NK-92 treated with Interleukin-12 subunit alpha and Interleukin-12 subunit beta, amount 100 ng/mL, for 24 hours (cell line): Measurements from ENCODE around the gene TTYH1.

ENCODE experiments used
- DNase-seq: peaks from one replicate; lab custom pipeline; 2025; lab: John Stamatoyannopoulos, UW

The TTYH1 gene

DNA sequence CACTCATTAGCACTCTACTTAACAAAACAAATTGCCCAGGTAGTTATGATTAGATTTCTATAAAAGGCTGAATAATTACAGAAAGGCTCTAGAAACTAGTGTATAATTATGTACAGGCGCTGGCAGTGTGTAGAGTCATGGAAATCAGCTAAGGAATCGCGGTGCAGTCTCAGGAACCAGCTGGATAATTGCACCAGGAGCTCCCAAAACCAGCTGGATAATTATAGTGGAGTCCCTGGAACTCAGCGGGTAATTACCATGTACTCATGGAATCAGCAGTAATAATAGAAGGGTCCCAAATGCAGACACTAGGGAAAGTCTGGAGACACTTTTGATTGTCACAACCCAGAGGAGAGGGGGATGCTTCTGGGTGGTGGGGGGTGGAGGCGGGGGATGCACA is 23.2 kb upstream of the TTYH1 start:
- no peak for DNase-seq

DNA sequence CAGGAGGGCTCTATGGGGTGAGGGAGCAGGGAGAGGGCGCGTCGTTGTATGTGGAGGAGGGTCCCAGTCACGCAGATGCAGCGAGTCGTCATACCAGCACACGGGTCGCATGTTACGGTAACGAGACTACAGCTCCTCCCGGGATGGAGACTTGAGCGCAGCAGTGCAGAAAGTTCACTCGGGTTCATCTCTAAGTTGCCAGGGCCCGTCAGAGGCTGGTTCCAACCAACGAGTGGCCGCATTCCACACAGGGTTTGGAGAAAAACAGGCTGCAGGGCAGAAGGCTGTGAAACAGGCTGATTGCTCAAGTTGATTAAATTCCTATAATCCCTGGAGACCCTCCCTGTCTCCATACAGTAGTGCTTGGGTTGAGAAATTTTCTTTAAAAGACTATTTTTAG is 21.9 kb upstream of the TTYH1 start:
- DNase-seq = no peak

- DNase-seq = no peak
Measured at GRCh38 chr19:54395685-54396084, 19.6 kb upstream of the TTYH1 start.

GRCh38 chr19:54399189-54399588 is 16.1 kb upstream of the TTYH1 start:
- no peak for DNase-seq

- no peak for DNase-seq
Measured at GRCh38 chr19:54400913-54401312, 14.4 kb upstream of the TTYH1 start.

DNA sequence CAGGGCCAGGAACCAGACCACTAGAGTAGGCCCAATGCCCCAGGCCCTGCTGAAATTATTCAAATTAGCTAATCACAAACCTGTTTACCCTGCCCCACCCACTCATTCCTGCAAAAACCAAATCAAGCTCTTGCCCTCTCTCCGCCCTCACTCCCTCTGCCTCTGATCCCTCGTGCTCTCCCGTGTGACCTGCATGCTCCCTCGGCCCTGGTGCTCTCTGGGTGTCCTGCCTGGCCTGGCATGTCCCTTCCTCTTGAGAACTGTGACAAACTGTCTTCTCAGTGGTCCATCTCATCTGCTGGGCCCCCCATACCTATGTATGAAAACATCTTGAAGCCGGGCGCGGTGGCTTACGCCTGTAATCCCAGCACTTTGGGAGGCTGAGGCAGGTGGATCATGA is 12.2 kb upstream of the TTYH1 start:
- DNase-seq = no peak

DNA sequence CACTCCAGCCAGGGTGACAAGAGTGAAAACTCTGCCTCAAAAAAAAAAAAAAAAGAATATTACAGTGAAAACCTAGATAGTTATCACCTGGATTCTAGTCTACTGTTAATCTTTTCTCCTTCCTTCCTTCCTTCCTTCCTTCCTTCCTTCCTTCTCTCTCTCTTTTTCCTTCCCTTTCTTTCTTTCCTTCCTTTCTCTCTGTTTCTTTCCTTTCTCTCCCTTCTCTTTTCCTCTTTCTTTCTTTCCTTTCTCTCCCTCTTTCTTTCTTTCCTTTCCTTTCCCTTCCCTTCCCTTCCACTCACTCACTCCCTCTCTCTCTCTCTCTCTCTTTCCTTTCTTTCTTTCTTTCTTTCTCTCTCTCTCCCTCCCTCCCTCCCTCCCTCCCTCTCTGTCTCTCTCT is 9.6 kb upstream of the TTYH1 start:
- DNase-seq = no peak

- DNase-seq = no peak
Measured at GRCh38 chr19:54407780-54408179, 7.5 kb upstream of the TTYH1 start.

- DNase-seq = no peak
Measured at GRCh38 chr19:54408456-54409026, 6.7 kb upstream of the TTYH1 start.

- no peak for DNase-seq
Measured at GRCh38 chr19:54411033-54411432, 4.2 kb upstream of the TTYH1 start.

DNA sequence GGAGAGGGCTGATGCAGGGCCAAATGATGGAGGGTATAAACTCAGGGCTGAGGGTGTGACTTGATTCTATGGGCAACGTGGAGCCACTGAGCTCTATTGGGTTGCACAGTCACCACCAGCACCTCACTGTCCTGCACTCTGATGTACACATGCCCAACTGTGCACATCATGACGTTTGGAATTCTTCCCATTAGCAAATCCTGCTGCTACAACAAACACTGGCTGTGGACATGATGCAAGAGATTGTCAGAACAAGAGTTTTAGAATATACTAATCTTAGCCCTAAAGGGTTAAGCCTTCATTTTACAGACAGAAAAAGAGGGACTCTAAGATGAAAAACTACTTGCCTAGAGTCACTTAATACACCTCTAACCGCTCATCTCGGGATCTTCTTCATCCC is 2.4 kb upstream of the TTYH1 start:
- no peak for DNase-seq

- DNase-seq = no peak
Measured at GRCh38 chr19:54414156-54414555, 1.1 kb upstream of the TTYH1 start.

GRCh38 chr19:54415901-54416673 is 823 bp downstream of the TTYH1 start:
- no peak for DNase-seq

GRCh38 chr19:54416695-54417491 is 1.6 kb downstream of the TTYH1 start:
- DNase-seq = no peak

- DNase-seq = no peak
Measured at GRCh38 chr19:54418030-54418929, 3.0 kb downstream of the TTYH1 start.

GRCh38 chr19:54418930-54419800 is 3.9 kb downstream of the TTYH1 start:
- no peak for DNase-seq

DNA sequence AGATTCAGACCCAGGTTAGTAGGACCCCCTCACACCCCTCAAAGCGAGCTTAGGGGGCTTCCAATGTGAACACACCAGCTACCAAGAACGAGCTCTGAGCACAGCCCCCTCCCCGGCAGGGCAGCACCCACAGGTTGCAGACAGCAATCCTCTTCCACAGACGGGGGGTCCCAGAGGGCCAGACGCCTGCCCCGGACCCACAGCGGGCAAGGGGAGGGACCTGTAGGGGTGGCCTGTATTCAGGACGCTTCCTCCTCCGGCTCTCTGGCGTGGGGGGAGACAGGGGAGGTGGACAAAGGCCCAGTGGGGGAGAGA is 4.8 kb downstream of the TTYH1 start:
- no peak for DNase-seq

DNA sequence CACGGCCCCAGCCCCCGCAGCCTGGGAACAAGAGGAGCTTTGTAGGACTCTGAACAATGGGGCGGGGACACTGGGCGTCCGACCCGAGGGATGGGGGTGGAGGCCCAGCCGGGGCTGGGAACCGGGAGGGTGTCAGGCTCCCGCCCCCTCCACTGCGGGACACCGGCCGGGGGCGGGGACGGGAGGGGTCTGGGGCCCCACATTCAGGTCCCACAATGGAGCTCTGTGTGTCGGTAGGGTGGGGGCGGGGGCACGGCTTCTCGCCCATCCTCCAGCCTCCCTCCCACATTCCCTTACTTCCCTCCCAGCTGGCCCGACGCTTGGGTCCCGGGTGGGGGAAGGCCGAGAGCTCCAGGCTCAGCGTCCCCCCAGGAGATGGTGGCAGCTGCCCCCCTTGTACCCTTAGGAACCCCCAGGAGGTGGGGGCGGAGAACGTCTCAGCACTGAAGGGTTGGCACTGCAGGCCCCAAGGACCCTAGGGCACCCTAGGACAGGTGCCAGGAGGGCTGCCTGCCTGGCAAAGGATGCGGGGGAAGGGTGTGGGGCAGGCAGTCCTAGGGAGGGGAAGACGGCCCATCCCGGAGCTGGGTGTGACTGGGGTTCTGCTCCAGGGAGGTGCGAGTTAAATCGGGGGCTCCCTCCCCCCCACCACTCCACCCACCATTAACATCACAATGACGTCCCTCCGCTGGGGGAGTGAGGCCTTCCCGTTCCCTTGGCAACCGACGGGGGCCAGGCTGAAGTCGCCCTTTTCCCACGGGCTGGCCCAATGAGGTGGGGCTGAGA is 5.3 kb downstream of the TTYH1 start:
- no peak for DNase-seq

DNA sequence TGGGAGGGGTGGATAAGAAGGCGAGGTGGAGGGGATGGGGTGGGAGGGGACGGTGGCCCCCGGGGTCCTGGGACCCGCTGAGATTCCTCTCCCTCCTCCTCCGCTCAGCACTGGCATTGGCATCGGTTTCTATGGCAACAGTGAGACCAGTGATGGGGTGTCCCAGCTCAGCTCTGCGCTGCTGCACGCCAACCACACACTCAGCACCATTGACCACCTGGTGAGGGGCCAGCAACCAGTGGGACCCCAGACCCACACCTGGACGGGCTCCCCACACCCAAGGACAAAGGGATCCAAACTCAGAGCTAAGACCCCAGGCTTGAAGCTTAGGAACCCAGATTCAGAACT is 5.9 kb downstream of the TTYH1 start:
- no peak for DNase-seq

- no peak for DNase-seq
Measured at GRCh38 chr19:54421521-54421920, 6.3 kb downstream of the TTYH1 start.

- DNase-seq = no peak
Measured at GRCh38 chr19:54422136-54422535, 6.9 kb downstream of the TTYH1 start.
